ENCODE results near the gene TGFBRAP1.

TGFBRAP1 gene

DNA sequence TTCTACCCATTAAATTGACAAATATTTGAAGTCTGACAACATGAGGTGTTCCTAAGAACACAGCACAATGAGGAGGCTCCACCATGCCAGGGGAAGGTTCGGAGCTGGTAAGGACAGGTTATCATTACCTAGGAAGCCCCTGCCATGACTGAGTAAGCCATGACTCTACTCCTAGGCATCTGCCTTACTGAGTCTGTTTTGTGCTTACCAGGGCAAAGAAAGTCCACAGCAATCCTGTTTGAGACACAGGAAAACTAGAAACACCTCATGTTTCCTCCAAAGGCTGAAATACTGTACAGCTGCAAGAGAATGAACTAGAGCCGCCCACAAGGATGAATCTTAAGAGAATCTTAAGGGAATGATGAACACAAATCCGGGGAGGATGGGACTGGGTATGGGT lies 11.6 kb downstream of the TGFBRAP1 start:
- Histone ChIP-seq H4K20me1 (ENCODE audit: insufficient read depth, low read length) (no peaks in the 10 kb centered on the region; the same call in 1 of the 2 replicates), H3K4me2 (ENCODE audit: low read depth, low read length) (no peak overlapping the region), H3K27me3 (replicated peaks; ENCODE audit: insufficient read depth, low read length) (no peaks in the 10 kb centered on the region), H3K9me2 (replicated peaks; ENCODE audit: insufficient read depth, low read length) (no peaks in the 10 kb centered on the region), H3K9ac (ENCODE audit: low read length) (no peak overlapping the region), H3K79me2 (ENCODE audit: low read length) (peaks cover 87% of the 10 kb centered on the region), H3K4me3 (ENCODE audit: low read length) (no peak overlapping the region), H3K27ac (ENCODE audit: low read length) (no peak overlapping the region), H3K36me3 (replicated peaks; ENCODE audit: insufficient read depth, low read length) (no peaks in the 10 kb centered on the region; the same call in 1 of the 2 replicates), H3K9me3 (replicated peaks; ENCODE audit: insufficient read depth, low read length) (no peaks in the 10 kb centered on the region), H2AFZ (ENCODE audit: low read length) (no peak overlapping the region), H3K4me1 (ENCODE audit: low read length) (no peaks in the 10 kb centered on the region), H3F3A (ENCODE audit: insufficient read depth, low read length) (no peaks in the 10 kb centered on the region)
- DNase-seq: no peak
- TF ChIP-seq CTCF (IDR thresholded peaks at IDR 0.05; ENCODE audit: low read length) (no peak), EZH2phosphoT487 (IDR thresholded peaks at IDR 0.05; ENCODE audit: low read length) (no peak), EZH2 (optimal IDR thresholded peaks at IDR 0.05; ENCODE audit: low read depth, low read length) (no peak)

DNA sequence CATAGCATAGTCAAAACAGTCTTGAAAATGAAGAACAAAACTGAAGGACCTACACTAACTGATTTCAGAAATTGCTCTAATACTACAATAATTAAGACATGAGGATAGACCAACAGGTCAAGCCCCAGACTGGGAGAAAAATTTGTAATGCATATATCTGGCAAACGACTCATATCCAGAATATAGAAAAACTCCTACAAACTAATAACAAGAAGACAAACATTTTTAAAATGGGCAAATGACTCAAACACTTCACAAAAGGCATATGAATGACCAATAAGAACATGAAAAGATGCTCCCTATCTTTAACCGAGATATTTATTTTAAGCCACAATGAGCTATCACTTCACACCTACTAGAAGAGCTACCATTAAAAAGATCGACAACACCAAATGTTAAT lies 14.2 kb downstream of the TGFBRAP1 start:
- Histone ChIP-seq H3K4me3 (ENCODE audit: low read length) (no peak overlapping the region), H3K4me2 (ENCODE audit: low read depth, low read length) (no peak overlapping the region), H3F3A (ENCODE audit: insufficient read depth, low read length) (no peaks in the 10 kb centered on the region), H3K27me3 (replicated peaks; ENCODE audit: insufficient read depth, low read length) (no peaks in the 10 kb centered on the region), H3K9me2 (replicated peaks; ENCODE audit: insufficient read depth, low read length) (no peaks in the 10 kb centered on the region), H4K20me1 (ENCODE audit: insufficient read depth, low read length) (no peaks in the 10 kb centered on the region; the same call in 1 of the 2 replicates), H3K9me3 (replicated peaks; ENCODE audit: insufficient read depth, low read length) (no peaks in the 10 kb centered on the region), H3K4me1 (ENCODE audit: low read length) (no peaks in the 10 kb centered on the region), H3K27ac (ENCODE audit: low read length) (no peak overlapping the region), H3K79me2 (ENCODE audit: low read length) (peaks cover 88% of the 10 kb centered on the region), H3K9ac (ENCODE audit: low read length) (no peak overlapping the region), H2AFZ (ENCODE audit: low read length) (no peak overlapping the region), H3K36me3 (replicated peaks; ENCODE audit: insufficient read depth, low read length) (no peaks in the 10 kb centered on the region)
- TF ChIP-seq EZH2 (optimal IDR thresholded peaks at IDR 0.05; ENCODE audit: low read depth, low read length) (no peak), EZH2phosphoT487 (IDR thresholded peaks at IDR 0.05; ENCODE audit: low read length) (no peak), CTCF (IDR thresholded peaks at IDR 0.05; ENCODE audit: low read length) (no peak)
- DNase-seq: no peak

DNA sequence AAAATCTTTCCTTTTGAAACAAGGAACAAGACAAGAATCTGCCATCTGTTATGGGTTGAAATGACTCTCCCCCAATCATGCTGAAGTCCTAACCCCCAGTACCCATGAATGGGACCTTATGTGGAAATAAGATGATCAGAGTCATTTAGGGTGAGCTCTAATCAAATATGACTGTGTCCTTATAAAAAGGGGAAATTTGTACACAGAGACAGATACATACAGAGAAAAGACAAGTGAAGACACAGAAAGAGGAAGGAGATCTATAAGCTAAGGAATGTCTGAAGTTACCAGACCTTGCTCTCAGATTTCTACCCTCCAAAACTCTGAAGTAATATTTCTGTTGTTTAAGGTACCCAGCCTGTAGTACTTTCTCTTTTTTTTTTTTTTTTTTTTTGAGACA lies 15.7 kb downstream of the TGFBRAP1 start:
- DNase-seq: no peak
- Histone ChIP-seq H3K9ac (ENCODE audit: low read length) (no peak overlapping the region), H3K36me3 (replicated peaks; ENCODE audit: insufficient read depth, low read length) (no peaks in the 10 kb centered on the region), H3K4me3 (ENCODE audit: low read length) (no peak overlapping the region), H4K20me1 (ENCODE audit: insufficient read depth, low read length) (no peaks in the 10 kb centered on the region; the same call in 1 of the 2 replicates), H3K4me2 (ENCODE audit: low read depth, low read length) (no peak overlapping the region), H3K9me3 (replicated peaks; ENCODE audit: insufficient read depth, low read length) (no peaks in the 10 kb centered on the region), H3F3A (ENCODE audit: insufficient read depth, low read length) (no peaks in the 10 kb centered on the region), H3K27ac (ENCODE audit: low read length) (no peak overlapping the region), H3K4me1 (ENCODE audit: low read length) (no peaks in the 10 kb centered on the region), H3K9me2 (replicated peaks; ENCODE audit: insufficient read depth, low read length) (no peaks in the 10 kb centered on the region), H3K27me3 (replicated peaks; ENCODE audit: insufficient read depth, low read length) (no peaks in the 10 kb centered on the region), H2AFZ (ENCODE audit: low read length) (no peak overlapping the region), H3K79me2 (ENCODE audit: low read length) (peaks cover 93% of the 10 kb centered on the region)
- TF ChIP-seq EZH2 (optimal IDR thresholded peaks at IDR 0.05; ENCODE audit: low read depth, low read length): no peak
- TF ChIP-seq EZH2phosphoT487 (IDR thresholded peaks at IDR 0.05; ENCODE audit: low read length): no peak
- TF ChIP-seq CTCF (IDR thresholded peaks at IDR 0.05; ENCODE audit: low read length): no peak
